Lower lobe of right lung (tissue), 2 donors: ENCODE results near the gene ABL1. TPM values are rescaled to one million over a fixed set of nuclear protein-coding genes. Genes with fewer than 3 reads are reported as not detected.

Experiments used
- ATAC-seq, 2 donors: fragments of 200-7000 bp; cut with Tn5 transposase; one replicate each; pipeline ENCODE4 v1.9.1; 2020 to 2022; ENCODE audit warnings: mild to moderate bottlenecking in 2 of 2, moderate library complexity in 2 of 2
- DNase-seq: peaks from one replicate; pipeline ENCODE4 v3.0.0-alpha.2; 2020
- H3K27ac ChIP-seq: fragments of 200-600 bp; one replicate; pipeline ENCODE4 v1.8.0; 2022
- H3K27me3 ChIP-seq: fragments of 200-600 bp; one replicate; pipeline ENCODE4 v1.8.0; 2022; ENCODE audit warnings: low read depth
- H3K36me3 ChIP-seq: fragments of 200-600 bp; one replicate; pipeline ENCODE4 v1.8.0; 2022; ENCODE audit warnings: mild to moderate bottlenecking
- H3K4me1 ChIP-seq: fragments of 200-600 bp; one replicate; pipeline ENCODE4 v1.8.0; 2022
- H3K4me3 ChIP-seq: fragments of 200-600 bp; one replicate; pipeline ENCODE4 v1.8.0; 2022; ENCODE audit warnings: mild to moderate bottlenecking
- H3K9me3 ChIP-seq: fragments of 200-600 bp; one replicate; pipeline ENCODE4 v1.8.0; 2022
- intact Hi-C: fragments of 100-400 bp; cut with DNase I; formaldehyde crosslinking; loops from one replicate; pipeline ENCODE4 v1.11.0; 2022
- total RNA-seq: library from RNA; stranded (reverse); fragmentation: NEBNext Ultra II Directional; extraction: Animal tissue kit (Norgen Biotek cat#: 25700); gene quantifications from one replicate; pipeline ENCODE4 v1.2.1, GENCODE V29; 2021
- TF ChIP-seq, protein P1 (sequence below): fragments of 200-600 bp; IDR thresholded peaks from one replicate; pipeline ENCODE4 v1.8.0; 2022; ENCODE audit warnings: antibody characterized with exemption, mild to moderate bottlenecking
- donor health status: DM: no; HTN: yes; CAD: no; lungs with severe emphysema.

Gene ABL1
- total RNA-seq, 1 donor from 2014 or later: 50.2 TPM

DNA sequence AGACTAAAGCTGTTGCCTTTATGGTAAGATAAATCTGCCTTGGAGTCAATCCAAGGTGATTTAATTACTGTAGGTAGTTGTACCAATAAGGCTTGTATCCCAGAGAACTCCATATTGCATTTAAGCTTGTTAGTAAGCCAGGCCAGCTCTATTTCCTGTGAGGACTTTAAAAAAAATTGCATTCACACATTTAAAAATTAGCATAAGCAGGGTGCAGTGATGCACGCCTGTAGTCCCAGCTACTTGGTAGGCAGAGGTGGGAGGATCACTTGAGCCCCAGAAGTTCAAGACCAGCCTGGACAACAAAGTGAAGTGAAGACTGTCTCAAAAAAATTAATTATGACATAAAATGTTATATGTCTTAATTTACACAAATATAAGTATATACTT lies 28.7 kb upstream of the ABL1 start:
- H3K9me3 ChIP-seq: no peaks in the 10 kb centered on the region
- TF ChIP-seq, protein P1, sequence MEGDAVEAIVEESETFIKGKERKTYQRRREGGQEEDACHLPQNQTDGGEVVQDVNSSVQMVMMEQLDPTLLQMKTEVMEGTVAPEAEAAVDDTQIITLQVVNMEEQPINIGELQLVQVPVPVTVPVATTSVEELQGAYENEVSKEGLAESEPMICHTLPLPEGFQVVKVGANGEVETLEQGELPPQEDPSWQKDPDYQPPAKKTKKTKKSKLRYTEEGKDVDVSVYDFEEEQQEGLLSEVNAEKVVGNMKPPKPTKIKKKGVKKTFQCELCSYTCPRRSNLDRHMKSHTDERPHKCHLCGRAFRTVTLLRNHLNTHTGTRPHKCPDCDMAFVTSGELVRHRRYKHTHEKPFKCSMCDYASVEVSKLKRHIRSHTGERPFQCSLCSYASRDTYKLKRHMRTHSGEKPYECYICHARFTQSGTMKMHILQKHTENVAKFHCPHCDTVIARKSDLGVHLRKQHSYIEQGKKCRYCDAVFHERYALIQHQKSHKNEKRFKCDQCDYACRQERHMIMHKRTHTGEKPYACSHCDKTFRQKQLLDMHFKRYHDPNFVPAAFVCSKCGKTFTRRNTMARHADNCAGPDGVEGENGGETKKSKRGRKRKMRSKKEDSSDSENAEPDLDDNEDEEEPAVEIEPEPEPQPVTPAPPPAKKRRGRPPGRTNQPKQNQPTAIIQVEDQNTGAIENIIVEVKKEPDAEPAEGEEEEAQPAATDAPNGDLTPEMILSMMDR: no peak
- H3K4me1 ChIP-seq: no peaks in the 10 kb centered on the region
- H3K27me3 ChIP-seq: no peaks in the 10 kb centered on the region
- intact Hi-C loops: no loop called here
- no peak overlapping the region for H3K4me3 ChIP-seq
- no peak overlapping the region for H3K27ac ChIP-seq
- ATAC-seq (no peak), DNase-seq (no peak)
- H3K36me3 ChIP-seq: no peaks in the 10 kb centered on the region

DNA sequence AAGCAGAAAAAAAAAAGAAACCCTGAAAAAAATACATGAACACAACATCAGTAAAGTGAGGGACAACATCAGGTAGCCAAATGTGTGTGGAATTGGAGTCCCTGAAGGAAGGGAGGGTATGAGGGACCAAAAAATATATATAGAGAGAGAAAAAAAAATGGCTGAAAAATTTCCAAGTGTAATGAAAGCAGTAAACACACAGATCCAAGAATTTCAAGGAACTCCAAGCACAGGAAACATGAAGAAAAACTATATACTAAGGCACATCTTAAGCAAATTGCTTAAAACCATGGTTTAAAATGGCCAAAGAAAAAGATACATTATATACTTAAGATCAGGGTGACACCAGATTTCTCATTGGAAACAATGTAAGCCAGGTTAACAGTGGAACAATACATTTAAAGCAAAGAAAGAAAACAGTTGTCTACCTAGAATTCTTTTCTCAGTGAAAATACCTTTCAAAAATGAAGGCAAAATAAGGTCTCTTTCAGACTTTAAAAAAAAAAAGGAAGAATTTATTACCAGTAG lies 24.4 kb upstream of the ABL1 start:
- Histone ChIP-seq H3K36me3 (no peaks in the 10 kb centered on the region), H3K4me3 (no peak overlapping the region), H3K4me1 (no peaks in the 10 kb centered on the region), H3K27ac (no peak overlapping the region), H3K9me3 (no peaks in the 10 kb centered on the region), H3K27me3 (no peaks in the 10 kb centered on the region)
- TF ChIP-seq, protein P1: no peak
- intact Hi-C loops: no loop called here
- no peak for DNase-seq
- ATAC-seq: no peak

DNA sequence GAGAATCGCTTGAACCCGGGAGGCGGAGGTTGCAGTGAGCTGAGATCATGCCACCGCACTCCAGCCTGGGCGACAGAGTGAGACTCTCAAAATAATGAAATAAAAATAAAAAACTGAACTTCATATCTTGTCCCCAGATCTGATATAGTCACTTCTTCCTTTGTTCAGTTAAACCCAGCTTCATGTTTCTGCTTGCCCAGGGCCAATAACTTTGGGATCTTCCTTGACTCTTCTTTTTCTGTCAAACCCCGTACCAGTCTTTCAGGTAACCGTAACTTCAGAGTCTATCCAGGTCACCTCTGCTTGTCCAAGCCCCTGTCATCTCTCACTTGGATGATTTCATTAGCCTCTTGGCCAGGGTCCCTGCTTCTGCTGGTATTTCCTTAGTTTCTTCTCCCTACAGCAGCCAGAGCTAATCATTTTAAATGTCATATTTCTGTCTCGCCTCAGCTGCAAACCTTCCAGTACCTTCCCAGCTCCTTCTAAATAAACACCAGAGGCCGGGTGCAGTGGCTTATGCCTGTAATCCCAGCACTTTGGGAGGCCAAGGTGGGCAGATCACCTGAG lies 19.7 kb upstream of the ABL1 start:
- Histone ChIP-seq H3K4me3 (no peak overlapping the region), H3K36me3 (no peaks in the 10 kb centered on the region), H3K27ac (no peak overlapping the region), H3K4me1 (no peaks in the 10 kb centered on the region), H3K27me3 (no peaks in the 10 kb centered on the region), H3K9me3 (no peaks in the 10 kb centered on the region)
- no peak for DNase-seq
- TF ChIP-seq, protein P1: no peak
- intact Hi-C loops: no loop called here
- no peak for ATAC-seq

DNA sequence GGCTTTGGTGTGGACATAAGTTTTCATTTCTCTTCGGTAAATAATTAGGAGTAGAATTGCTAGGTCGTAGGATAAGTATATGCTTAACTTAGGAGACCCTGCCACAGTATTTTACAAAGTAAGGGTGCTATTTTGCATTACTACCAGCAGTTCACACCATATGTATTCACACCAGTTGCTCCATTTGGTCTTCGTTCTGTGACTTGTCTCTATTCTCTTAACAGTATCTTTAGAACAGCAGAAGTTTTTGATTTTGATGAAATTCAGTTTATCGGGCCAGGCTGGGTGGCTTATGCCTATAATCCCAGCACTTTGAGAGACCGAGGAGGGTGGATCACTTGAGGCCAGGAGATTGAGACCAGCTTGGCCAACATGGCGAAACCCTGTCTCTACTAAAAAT lies 17.1 kb upstream of the ABL1 start:
- intact Hi-C loops: no loop called here
- no peak overlapping the region for H3K27ac ChIP-seq
- H3K27me3 ChIP-seq: no peaks in the 10 kb centered on the region
- no peak overlapping the region for H3K4me3 ChIP-seq
- DNase-seq (no peak), ATAC-seq (no peak)
- H3K36me3 ChIP-seq: no peaks in the 10 kb centered on the region
- TF ChIP-seq, protein P1: no peak
- no peaks in the 10 kb centered on the region for H3K4me1 ChIP-seq
- no peaks in the 10 kb centered on the region for H3K9me3 ChIP-seq

DNA sequence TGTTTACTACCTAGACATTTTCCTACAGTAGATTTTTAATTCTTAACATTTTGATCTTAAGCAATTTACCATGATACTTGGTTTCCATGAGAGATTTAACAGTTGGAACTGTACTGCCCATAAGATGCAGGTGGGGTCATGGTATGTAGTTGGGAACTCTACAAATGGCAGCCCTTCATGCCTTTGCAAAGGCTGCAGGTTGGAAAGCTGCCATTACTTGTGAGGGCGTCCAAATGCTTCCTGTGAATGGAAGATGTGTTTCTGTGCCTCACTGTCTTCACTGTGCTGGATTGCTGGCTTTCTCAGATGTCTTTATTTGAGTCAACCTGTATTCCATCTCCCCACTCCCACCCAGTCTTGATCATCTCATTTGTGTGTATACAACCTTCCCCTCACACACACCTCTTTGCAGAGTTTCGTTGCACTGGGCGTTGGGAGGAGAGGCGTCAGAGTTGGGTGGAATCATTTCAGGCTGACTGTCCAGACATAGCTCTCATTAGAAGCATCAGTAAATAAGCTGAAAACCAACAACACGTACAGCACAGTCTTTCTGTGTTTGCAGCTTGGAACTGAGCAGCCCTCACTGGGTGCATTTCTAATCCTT lies 14.8 kb upstream of the ABL1 start:
- TF ChIP-seq, protein P1: no peak
- H3K27me3 ChIP-seq: no peaks in the 10 kb centered on the region
- H3K36me3 ChIP-seq: no peaks in the 10 kb centered on the region
- DNase-seq (no peak), ATAC-seq (no peak)
- H3K4me3 ChIP-seq: no peak overlapping the region
- H3K27ac ChIP-seq: no peak overlapping the region
- intact Hi-C loops: no loop called here
- peaks cover 17% of the 10 kb centered on the region for H3K4me1 ChIP-seq
- no peaks in the 10 kb centered on the region for H3K9me3 ChIP-seq
